ENCODE measurements around the gene C1QTNF9. TPM values are rescaled to one million over a fixed set of nuclear protein-coding genes. Genes with fewer than 3 reads are reported as not detected.

Gene C1QTNF9
- polyA plus RNA-seq, 1 donor (not counting 4 experiments of a cell fraction or from before 2014, with no cell fraction given) = not detected

- H3K27ac ChIP-seq (ENCODE audit: control insufficient read depth, insufficient read depth, low read length) = no peak overlapping the region
- H3K9me3 ChIP-seq (ENCODE audit: control insufficient read depth, low read depth, low read length) = no peaks in the 10 kb centered on the region
- H3K4me3 ChIP-seq (ENCODE audit: control insufficient read depth in 2 of 3, extremely low read depth in 1 of 3, insufficient read depth in 2 of 3, low read depth in 1 of 3, low read length in 3 of 3) = no peak overlapping the region
- no peak overlapping the region for H3K4me2 ChIP-seq (ENCODE audit: control insufficient read depth, extremely low read depth, insufficient read depth, low read depth, low read length)
- H3K9me1 ChIP-seq (ENCODE audit: control insufficient read depth, extremely low read depth, insufficient read depth, low read length) = no peaks in the 10 kb centered on the region
- H3K36me3 ChIP-seq (ENCODE audit: control insufficient read depth in 2 of 2, extremely low read depth in 1 of 2, insufficient read depth in 2 of 2, low read length in 2 of 2) = no peaks in the 10 kb centered on the region
- H3K9ac ChIP-seq (ENCODE audit: control insufficient read depth, extremely low read depth, insufficient read depth, low read length) = no peak overlapping the region
- no peaks in the 10 kb centered on the region for H3K79me2 ChIP-seq (ENCODE audit: control insufficient read depth, insufficient read depth, low read length)
- DNase-seq (ENCODE audit: low read depth, low spot score) = no peak
- H3K4me1 ChIP-seq (ENCODE audit: control insufficient read depth, extremely low read depth, insufficient read depth, low read length) = peaks cover 4% of the 10 kb centered on the region
- H2AFZ ChIP-seq (ENCODE audit: control insufficient read depth, low read length) = peak overlapping the region; percentile 11
- TF ChIP-seq CTCF (optimal IDR thresholded peaks at IDR 0.05 in 1 of 3, IDR thresholded peaks at IDR 0.05 in 1 of 3, conservative IDR thresholded peaks at IDR 0.05 in 1 of 3; ENCODE audit: extremely low read depth in 1 of 3, insufficient read depth in 2 of 3, low read length in 3 of 3) (no peak), EZH2 (IDR thresholded peaks at IDR 0.05; ENCODE audit: low read length) (no peak)
- no peaks in the 10 kb centered on the region for H3K27me3 ChIP-seq (ENCODE audit: control insufficient read depth, extremely low read depth, insufficient read depth, low read length)
- no peaks in the 10 kb centered on the region for H4K20me1 ChIP-seq (ENCODE audit: control insufficient read depth, extremely low read depth, insufficient read depth, low read length)
- dilution Hi-C loops (cut with MboI; ENCODE audit: extremely low pct_ligation_motif_present, low sequenced_read_pairs) = no loop called here
- FAIRE-seq = no peak
Measured at GRCh38 chr13:24264976-24265375, 44.4 kb upstream of the C1QTNF9 start.

- TF ChIP-seq EZH2 (IDR thresholded peaks at IDR 0.05; ENCODE audit: low read length) (no peak), CTCF (optimal IDR thresholded peaks at IDR 0.05 in 1 of 3, IDR thresholded peaks at IDR 0.05 in 1 of 3, conservative IDR thresholded peaks at IDR 0.05 in 1 of 3; ENCODE audit: extremely low read depth in 1 of 3, insufficient read depth in 2 of 3, low read length in 3 of 3) (no peak)
- DNase-seq (ENCODE audit: low read depth, low spot score) = no peak
- Histone ChIP-seq H4K20me1 (ENCODE audit: control insufficient read depth, extremely low read depth, insufficient read depth, low read length) (no peaks in the 10 kb centered on the region), H2AFZ (ENCODE audit: control insufficient read depth, low read length) (no peak overlapping the region), H3K4me2 (ENCODE audit: control insufficient read depth, extremely low read depth, insufficient read depth, low read depth, low read length) (no peak overlapping the region), H3K27ac (ENCODE audit: control insufficient read depth, insufficient read depth, low read length) (no peak overlapping the region), H3K9ac (ENCODE audit: control insufficient read depth, extremely low read depth, insufficient read depth, low read length) (no peak overlapping the region), H3K4me3 (ENCODE audit: control insufficient read depth in 2 of 3, extremely low read depth in 1 of 3, insufficient read depth in 2 of 3, low read depth in 1 of 3, low read length in 3 of 3) (no peak overlapping the region), H3K9me1 (ENCODE audit: control insufficient read depth, extremely low read depth, insufficient read depth, low read length) (no peaks in the 10 kb centered on the region), H3K9me3 (ENCODE audit: control insufficient read depth, low read depth, low read length) (no peaks in the 10 kb centered on the region), H3K27me3 (ENCODE audit: control insufficient read depth, extremely low read depth, insufficient read depth, low read length) (no peaks in the 10 kb centered on the region), H3K79me2 (ENCODE audit: control insufficient read depth, insufficient read depth, low read length) (no peaks in the 10 kb centered on the region), H3K36me3 (ENCODE audit: control insufficient read depth in 2 of 2, extremely low read depth in 1 of 2, insufficient read depth in 2 of 2, low read length in 2 of 2) (no peaks in the 10 kb centered on the region), H3K4me1 (ENCODE audit: control insufficient read depth, extremely low read depth, insufficient read depth, low read length) (peaks cover 4% of the 10 kb centered on the region)
- dilution Hi-C loops (cut with MboI; ENCODE audit: extremely low pct_ligation_motif_present, low sequenced_read_pairs) = no loop called here
- no peak for FAIRE-seq
Measured at GRCh38 chr13:24265453-24265852, 43.9 kb upstream of the C1QTNF9 start.
